GM21717 (cell line): ENCODE results near the gene EN2.
A peak's percentile ranks its signal among the peaks of the same experiment; 100 is the strongest.

Experiments
- ATAC-seq: cut with Tn5 transposase; IDR thresholded peaks from one replicate; pipeline ENCODE4 v1.9.1; 2021; ENCODE audit warnings: mild to moderate bottlenecking, moderate library complexity; ENCODE audit not compliant: unreplicated experiment

EN2 gene

DNA sequence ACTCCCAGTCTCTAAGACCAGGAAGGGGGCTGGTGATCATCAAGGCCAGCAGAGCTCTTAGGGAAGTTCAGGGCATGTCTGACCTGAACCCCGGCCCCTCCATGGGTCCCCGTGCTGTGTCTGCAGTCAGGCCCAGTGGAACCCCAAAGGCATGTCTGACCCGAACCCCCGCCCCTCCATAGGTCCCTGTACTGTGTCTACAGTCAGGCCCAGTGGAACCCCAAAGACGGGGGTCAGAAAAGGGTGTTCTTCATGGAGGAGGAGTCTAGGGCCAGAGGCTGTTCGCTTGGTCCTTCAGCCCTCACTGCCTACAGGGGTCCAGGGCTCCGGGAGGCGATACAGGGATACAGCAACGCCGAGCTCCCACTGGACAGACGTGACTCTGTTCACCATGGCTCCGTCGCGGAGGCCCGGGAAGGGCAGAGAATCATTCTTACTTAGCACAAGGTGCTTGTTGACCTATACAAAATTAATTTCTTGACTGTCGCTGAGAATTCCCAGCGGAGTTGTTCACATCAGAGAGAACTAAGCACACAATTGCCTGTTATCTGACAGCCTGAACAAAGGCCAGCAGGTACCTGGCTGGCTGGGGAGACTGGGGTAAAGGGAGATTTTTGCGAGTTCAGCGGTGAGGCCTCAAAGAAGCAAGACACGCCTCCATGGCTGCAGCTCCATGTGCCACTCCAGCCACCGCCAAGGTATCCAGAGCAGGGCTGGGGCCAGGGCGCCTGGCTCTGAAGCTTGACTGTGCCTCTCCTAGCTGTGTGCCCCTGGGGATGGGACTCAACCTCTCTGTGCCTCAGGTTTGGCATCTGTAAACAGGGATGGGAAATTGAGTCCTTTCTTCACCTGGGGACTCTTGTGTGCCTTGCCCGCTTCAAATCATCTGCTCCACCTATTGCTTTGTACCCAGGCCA is 26.8 kb downstream of the EN2 start:
- ATAC-seq = no peak

DNA sequence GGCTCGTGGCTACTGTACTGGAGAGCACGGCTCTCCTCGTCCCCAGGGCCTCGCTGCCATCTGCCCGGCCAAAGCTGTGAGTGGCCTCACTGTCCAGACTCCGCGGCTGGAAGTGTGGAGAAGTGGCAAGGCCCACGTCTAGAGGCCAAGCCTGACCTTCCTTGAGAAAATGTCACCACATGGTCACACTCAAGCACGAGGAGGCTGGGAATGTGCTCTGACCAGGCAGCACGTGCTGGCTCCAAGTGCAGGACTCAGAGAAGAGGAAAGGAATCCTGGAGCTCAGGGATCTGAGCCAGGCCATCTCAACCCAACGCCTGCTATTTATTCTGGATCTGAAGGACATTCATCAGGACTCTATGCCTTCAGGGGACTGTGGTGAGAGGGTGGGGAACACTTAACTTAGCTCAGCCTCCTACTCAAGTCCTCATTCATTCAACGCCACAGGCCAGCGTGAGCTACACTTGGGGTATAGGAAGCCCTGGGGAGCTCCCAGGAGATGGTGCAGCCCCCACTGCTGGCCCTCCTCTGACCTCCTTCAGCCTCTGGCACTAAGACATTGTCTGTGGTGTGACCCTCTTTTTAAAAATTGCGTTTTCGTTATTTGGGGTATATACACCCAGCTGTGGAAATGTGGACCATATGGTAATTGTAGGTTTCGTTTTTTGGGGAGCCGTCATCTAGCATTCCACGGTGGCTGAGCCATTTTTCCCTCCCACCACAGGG is 29.0 kb downstream of the EN2 start:
- ATAC-seq = no peak

DNA sequence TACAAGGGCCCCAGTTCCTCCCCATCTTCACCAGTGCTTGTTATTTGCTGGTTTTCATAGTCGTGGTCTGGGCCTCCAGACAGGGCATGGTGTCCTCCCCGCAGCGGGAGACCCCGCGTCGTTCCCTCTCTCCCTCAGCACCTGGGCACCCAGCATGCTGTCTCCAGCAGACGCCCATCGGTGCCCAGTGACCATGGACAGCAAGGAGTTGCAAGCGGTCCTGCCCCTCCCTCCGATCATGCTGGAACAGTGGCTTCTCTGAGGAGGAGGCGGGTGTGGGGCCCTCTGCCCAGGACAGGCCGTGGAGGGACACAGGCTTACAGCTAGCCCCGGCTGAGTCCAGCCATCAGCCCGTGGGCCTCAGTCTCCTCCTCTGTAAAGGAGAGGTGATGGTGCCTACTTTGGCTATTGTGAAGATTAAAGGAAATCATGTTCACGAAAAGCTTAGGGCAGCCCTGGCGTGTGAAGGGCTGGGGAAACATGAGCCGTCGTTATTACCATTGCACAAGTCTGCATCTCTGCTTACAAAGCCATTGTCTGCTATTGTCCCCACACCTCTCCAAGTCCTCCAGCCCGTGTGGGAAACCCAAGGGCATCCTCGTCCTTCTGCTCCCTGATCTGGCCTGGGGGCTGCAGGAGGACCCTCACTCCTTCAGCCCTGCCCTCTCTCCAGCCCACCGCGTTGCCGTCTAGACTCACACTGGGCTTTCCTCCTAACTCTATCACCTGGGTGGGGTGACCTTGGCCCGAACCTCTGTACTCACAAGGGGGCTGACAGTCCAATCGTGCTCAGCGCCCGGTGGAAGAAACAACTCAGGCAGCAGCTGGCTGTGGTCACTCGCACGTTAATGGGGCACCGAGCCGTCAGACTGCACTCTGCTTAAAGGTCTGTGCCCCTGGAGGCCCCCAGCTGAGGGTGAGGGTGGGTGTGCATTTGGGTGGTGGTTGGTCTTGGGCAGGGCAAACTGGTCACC is 29.9 kb downstream of the EN2 start:
- no peak for ATAC-seq

DNA sequence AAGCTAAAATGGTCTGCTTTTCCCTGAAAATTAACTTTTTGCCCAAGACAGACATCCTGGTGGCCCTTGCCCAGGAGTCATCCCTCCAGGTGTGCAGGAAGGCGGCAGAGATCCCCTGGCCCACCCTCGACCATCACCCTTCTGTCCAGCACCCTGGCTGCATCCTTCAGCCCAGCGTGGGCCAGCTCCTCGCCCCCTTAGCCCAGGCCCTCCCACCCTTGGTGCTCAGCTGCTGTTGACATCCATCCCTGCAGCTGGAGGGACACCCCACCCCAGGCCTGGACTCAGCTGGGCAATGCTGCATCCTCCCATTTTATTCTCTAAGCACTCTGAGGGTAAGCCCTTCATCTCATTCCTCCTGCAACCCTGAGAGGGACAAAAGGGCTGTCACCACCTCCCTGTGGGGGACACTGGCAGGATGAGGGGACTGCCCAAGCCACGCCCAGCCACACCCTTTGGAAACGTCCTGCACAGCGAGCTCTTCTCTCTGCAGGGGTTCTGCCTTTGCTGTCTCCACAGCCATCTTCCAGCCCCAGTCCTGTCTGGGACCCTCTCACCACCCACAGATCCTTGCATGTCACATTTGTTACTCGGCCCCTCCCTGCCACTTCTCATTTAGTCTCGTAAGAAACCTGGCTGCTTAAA is 30.7 kb downstream of the EN2 start:
- no peak for ATAC-seq

DNA sequence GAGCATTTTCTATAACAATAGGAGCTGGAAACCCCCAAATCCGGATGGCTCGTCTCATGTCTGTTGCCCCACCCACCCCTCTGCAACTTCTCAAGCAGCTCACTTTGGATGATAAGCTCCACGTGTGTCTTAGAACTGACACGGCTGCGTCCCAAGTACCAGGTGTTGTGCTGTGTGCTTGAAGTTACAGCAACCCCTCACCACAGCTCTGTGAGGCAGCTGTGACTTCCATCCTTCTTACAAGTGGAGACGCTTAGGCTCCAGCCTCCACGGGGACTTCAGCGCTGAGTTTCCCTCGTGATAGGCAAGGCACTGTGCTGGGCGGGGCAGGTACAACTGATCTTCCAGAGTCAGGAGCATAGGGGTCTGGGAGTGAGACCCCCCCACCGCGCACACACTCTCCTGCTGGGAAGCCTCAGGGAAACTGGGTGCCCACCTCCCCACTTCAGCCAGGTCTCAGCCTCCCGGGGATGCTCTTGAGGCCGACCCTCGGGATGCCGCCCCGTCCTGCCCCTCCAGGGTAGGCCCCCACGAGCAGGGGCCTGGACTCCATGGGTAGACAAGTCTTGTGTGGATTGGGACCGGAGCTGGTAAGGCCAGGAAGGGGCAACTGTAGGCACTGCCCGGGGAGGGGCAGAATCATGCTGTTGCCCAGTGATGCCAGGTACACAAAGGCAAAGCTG is 31.4 kb downstream of the EN2 start:
- no peak for ATAC-seq

DNA sequence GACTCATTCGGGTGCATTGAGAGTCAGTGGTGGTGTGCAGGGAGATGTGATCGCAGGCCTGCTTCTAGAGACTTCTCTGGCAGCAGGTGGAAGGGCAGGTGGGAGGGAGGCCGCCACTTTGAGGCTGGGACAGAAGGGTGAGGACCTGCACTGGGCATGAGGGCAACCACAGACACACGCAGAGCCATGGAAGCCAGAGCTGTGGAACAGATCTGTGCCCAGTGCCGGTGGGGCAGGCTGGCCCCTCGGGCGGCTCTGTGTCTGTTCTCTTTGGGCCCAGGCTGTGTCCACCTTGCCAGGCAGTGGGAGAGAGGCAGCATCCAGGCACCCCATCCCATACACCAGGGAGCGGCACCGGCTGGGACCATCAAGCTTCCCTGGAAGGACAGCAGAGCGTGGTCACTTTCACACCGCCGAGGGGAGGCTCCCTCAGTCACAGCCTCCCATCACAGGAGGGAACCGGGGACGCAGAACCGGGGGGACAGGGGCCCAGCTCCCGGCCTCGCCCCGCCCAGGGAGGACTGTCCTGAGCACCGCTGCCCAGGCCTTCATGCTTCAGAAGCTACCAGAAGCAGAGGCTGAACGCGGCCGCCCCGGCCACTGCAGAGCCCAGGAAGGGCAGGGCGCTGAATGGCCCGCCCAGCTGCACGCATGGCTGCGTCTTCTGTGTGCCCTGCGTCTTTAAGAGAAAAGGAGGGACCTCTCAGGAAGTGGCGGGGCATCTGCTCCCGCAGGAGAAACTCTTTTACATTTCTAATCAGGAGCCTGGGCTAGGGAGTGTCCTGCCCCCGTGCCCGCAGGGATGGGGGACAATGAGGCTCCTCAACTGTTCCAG is 32.1 kb downstream of the EN2 start:
- no peak for ATAC-seq

DNA sequence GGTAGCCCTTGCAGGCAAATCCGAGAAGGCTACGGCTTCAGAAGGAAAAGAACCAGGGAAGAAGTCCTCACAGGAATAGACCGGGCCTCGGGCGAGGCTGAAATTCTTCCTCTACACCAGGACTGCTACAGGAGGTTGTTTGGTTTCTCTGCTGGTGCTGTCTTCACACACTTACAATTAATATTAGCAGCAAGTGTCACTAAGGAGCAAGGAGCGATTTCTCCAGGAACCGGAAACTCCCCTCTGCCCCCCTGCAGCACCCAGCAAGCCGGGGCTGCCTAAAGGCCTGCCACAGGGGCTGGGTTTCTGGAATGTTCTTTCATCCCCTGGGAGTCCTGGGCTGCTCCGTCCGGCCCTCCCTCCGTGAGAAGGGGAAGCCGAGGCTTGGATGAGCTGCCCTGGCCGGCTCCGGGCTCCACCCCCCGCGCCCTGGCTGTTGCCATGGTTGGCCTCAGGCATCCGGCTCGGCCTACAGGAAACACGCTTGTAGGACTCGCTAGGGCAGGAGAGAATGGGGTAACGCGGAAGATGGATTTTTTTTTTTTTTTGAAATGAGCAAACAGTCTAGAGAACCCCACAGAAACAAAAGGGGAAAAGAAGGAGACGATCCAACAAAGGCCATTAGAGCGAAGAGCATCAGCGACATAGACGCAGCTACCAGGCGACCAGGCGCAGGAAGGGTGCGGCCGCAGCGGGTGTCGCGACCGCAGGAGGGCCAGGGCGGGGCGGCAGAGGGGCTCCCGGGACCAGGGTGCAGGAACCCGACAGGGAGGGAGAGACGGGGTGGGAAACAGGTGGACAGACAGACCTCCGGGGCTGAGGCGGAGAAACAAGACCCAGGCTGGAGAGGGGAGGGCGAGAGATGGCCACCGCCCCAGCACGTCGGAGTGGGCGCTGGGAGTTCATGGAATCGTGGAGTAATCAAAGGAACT is 33.0 kb downstream of the EN2 start:
- peak; percentile 82 for ATAC-seq

DNA sequence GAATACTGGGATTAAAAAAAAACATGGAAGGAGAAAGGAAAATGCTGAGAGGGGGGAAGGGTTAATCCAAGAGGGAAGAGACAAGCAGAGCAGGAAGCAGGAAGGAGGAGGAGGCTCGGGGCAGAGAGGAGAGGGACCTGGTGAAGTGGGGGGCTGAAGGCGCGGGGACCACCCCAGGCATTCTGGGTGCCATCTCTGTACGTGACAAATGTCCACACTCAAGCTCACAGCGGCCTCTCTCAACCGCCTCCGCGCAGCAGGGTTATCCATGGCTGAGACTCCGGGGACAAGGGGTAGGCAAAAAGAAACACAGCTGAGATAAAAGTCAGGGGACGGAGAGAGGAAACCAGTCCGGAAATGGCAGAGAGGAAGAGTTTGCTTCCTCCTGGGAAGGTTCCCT is 33.9 kb downstream of the EN2 start:
- ATAC-seq = no peak

DNA sequence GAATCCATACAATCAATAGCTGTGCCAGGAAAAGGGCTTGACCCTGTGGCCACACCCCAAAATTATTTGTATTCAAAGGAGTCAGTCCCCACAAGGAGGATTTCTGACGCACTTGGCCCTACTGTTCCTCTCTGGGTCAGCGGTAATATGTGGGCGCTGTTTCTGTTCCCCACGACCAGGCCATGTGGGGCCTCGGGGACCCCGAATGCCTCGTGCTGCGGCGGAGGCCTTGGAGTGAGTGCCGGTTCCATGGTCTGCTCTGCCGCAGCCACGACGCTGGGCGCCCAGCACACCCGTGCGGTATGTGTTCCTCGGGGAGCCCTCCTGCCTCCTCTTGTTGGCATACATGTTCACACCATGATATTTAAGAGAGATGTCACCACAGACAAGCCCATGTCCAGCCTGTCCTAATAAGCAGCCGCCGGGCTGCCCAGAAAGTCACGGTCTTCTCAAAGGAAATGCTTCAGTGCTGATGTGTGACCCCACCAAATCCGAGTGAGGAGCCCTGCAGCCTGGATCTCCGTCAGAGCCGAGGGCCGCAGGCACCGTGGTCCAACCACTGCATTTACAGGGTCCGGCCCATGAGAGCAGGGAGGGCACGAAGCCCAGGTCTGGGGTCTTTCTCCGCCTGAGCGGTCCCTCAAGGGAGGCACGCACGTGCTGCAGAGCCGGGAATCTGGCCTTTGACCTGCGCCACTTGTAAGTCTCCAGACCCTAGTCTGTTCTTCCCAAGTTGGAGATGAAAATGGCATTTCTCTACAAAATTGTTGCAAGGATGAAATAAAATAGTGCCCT is 36.0 kb downstream of the EN2 start:
- ATAC-seq = no peak

DNA sequence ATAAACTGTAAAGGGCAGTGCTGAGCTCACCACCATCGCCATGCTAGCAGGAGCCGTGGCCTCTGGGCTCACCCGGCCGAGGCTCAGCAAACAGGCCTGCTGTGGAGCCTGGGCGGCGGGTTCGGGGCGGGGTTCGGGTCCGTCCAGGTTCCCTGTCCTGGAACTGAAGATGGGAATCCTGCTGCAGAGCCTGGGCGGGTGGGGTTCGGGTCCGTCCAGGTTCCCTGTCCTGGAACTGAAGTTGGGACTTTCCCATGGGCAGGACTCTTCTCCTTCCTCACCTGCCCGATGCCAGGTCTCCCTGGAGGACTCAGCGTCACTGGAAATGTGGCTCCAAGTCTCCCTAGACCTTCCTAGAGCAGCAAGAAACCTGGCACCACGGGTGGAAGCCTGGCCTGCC is 36.6 kb downstream of the EN2 start:
- no peak for ATAC-seq

DNA sequence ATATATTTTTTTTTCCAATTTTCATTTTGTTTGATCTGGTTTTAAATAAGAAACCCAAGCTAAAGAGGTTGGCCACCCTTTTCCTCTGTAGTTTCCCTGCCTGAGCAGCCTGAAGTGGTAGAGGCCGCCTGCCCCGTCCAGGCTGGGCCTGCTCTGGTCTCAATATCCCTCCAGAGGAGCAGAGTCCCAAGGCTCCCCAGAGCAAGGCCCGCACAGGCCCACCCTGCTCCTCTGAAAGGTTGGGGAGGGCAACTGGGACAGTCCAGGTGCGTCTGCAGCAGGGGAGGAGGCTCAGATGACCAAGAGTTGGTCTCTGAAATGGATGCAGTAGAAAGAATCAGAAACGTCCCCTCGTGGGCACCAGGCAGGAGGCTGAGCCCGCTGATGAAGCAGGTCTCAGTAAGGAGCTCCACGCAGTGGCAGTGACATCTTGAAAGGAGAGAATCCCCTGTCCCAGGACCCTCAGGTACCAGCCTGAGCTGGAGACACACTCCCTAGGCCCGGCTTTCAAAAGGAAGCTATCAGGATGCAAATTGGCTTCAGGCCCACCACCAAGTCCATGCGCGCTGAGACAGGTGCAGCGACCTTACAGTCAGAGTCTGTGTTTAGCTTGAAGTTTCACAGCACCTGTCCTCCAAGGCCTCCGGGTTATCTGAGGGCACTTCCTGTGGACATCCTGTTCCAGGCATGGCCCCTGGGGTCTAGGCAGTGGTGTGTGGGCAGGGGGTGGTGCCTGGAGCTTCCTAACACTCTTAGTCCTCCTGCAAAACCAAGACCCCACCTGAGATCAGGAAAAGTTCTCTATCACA is 37.7 kb downstream of the EN2 start:
- no peak for ATAC-seq

DNA sequence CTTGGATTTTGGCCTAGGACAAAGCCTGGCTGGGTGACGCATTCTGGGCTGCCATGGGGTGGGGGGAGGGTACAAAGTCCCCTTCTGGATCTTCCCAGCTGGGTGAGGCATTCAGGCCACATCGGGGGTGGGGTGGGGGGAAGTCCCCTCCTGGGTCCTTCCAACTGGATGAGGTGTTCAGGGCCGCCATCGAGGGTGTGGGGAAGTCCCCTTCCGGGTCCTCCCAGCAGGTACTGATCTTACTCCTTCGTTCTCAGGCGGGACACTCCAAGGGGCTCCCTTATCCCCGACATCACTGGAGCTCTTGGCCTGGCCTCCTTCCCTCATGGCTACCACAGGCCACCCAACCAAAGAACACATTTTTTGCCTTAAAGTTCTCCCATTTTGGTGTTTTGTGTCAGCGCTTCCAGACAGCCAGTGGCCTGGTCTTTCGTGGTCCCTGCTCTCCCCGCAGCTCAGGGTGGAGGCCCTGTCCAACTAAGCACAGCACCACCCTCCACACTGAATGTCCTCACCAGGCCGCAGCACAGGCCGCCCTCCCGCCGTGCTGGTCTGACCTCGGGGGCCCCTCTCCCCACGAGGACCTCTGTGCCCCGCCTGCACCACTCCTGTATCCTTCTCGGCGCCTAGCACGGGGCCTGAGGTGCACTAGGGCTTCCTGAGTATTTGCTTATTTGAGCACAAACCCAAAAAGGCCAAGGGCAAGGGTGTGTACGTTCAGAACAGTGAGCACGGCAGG is 38.5 kb downstream of the EN2 start:
- no peak for ATAC-seq

DNA sequence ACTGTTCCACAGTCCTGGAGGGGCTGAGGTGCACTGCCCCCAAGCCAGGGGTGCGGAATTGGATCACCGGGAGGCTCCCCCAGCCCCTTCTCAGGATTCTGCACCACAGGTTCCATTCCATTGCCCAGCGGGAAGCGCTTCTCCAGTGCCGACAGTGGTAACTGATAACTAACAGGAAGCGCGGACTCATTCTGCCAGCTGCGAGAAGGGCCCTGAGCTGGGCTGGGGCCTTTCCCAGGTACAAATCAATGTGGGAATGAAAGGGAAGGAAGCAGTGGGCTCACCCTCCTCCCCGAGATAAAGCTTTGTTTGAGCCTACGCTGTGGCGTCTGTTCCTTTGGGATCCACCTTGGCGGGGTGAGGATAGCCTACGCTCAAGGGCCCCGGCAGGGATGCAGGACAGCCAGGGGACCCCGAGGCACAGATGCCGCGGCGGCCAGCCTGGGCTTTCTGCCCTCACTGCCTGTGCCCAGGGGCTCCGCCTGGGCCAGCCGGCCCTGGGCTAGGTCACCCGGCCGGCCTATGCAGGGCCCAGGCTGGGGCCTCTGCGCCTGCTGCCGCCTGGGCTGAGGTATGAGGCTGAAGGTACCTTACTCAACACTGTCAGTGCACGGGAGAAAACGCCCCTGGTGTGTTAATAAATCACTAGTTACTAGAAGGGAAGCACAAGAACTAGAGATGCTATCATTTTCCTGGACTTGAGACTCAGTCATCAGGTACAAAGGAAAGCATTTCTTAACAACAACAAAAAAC is 39.4 kb downstream of the EN2 start:
- ATAC-seq = no peak

DNA sequence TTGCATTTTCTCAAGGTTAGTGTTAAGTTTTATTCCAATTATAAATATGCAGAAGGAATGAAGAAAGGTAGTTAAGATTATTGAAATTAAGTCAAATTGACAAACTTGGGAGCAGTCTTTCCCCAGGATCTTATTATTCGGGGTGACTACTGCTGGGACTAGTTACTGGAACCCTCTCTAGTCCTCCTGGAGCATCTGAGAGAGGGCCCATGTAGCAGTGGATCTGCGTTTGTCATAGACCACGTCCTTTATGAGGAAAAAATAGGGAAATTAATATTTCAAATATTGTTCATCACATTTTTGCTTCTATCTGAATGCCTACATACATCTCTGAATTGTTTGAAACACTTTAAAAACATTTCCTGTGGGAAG is 47.5 kb downstream of the EN2 start:
- no peak for ATAC-seq

DNA sequence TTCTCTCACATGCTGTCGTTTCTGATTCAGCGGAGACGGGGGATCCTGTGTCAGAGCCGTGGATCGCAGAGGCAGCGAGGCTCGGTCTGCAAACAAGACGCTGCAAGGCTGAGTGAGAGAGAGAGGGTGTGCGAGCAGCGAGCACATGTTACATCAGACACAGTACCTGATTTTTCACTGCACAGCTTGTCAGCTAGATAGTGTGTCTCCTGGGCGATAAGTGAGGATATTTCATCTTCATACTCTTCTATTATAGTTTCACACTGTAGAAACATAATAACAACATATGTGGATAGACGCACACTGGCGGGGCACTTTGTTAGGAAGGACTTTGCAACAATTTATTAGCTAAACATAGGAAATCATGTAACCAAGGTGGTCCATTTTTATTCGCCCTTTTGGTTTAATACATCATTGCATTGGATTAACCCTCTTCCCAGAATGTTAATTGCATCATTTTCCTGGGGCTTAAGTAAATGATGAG is 49.0 kb downstream of the EN2 start:
- ATAC-seq = no peak
